Measurements from ENCODE around the gene WDR27.

WDR27 gene

DNA sequence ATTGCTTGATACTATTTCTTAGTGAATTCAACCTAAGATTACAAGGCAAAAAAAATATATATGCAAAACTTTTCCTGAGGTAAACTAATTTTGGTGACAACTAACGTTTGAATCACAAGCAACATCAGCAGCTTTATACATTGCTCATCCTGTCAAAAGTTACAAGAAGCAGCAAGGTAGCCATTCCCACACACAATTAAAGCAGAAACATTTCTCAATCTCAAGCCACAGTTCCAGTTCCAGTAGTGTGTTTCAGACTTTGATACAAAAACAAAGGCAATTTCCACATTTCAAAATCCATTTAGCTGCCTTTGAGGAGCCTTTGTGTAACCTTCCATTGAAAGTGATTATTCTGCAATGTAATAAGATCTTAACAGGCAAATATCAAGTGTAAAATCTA, 191.0 kb downstream of the WDR27 start:
- DNase-seq = no peak

DNA sequence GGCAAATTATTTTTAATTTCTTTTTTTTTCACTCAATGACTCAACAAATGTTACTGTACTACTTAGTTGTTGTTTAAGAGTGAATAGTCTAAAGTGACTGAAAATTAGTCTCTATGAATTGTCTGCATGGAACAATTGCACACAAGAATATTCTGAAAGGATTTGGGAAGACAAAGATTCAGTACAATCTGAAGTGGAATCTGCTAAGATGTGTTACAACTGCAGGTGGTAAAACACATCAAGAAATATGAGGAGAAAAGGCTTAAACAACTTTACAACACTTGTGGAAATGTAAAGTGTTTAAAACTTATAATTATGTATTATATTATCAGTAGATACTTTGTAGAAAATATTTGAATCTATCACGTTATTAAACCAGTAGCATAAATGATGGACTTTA, 193.4 kb downstream of the WDR27 start:
- DNase-seq = no peak

DNA sequence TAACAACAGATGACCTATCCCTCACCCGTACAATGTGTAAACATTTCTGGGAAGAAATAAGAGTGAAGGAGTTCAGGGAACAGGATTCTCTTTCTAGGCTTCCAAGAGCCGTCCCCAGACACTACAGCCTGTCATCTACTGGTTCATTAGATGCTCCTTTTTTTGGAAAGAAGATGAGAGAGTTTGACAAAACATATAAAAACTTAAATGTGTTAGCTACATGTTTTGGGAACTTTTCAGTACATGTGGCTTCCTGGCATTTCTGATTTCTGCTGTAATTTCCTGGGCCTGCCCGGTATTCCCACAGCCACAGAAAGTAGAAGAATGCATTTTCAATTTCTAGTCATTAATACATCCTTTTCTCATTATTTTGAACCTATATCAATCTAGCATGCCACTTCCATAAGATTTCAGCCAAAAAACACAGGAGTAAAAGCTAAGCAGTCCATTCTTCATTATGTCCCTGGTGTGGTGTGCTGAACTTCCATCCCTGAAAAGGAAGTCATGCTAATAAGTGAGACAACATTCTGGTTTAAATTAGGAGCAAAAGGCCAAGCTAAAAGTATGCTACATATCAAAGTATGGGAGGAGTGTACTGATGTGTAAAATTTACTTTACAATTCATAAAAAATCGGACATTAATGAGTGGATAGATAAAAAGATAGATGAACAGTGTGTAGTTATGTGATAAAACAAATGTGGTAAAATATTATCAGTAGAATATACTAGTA, 198.2 kb downstream of the WDR27 start:
- no peak for DNase-seq

DNA sequence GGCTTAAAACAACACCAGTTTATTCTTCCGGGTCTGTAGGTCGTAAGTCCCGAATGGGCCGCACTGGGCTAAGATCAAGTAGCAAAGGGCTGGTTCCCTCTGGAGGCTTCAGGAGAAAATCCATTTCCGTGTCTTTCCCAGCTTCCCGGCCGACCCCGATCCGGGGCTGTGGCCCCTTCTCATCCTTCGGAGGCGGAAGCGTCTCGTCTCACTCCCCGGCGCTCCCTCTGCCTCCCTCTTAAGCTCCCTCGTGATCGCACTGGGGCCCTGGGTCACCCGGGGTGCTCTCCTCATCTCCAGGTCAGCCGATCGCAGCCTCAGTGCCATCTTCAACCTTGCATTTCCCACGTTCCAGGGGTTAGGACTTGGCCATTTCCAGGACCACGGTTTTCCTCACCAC, 199.4 kb downstream of the WDR27 start:
- DNase-seq = no peak

DNA sequence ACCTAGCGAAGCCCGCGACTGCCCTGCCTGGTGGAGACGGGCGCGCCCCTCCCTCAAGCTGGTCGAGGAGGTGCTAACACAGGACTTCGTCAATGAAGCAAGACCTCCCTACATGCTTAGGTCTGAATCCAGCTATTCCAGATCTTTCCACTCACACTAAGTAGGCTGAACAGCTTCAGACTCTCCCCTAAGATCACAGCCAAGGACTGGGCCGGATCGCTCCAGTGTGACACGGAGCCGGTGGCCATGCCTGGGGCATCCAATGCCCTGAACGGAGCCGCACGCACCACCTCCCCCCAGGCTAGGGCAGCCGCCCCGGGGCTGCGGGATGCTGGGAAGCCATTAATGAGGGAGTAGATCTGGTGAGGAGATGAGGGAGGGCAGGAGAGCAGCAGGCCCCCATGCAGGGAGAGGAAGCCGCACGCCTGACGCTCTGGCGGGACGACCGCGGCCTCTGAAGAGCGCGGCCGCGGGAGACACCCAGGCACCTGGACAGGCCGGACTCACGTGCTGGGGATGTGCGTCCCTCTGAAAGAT, 200.0 kb downstream of the WDR27 start:
- DNase-seq = no peak

DNA sequence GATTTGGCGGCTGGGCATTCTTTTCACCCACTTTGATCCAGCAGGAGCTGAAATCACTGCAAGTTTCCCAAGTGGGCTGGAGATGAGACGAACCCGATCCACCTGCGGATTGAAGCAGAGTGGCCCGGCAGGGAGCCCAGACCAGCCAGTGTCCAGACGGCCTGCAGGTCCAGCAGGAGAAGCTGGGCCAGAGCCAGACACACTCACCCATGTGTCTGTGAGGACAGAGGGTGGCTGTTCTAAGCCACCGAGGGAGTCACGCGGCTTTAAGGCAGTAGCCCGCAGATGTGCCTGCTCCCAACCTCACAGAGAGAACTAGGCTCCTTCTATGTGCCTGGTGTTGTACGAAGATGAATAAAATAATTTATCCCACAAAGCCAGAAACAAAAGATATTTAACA, 200.7 kb downstream of the WDR27 start:
- no peak for DNase-seq

DNA sequence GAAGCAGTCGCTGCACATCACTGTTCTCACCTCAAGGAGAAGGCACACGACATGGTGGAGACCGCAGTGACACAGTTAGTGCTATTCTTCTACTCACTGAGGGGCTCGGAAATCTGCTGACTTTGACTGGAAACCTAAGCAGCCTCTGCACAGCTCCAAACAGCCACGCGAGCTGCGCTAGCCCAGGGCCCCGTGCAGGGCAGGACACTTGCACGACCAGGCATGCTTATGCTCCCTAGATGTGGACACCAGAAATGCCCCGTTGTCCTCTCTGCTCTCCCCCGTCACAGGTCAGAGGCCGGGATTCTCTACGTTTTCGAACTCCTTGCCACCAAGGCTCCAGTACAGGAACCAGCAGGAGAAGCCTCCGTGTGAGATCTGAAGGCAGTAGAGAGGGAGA, 201.1 kb downstream of the WDR27 start:
- DNase-seq = no peak

DNA sequence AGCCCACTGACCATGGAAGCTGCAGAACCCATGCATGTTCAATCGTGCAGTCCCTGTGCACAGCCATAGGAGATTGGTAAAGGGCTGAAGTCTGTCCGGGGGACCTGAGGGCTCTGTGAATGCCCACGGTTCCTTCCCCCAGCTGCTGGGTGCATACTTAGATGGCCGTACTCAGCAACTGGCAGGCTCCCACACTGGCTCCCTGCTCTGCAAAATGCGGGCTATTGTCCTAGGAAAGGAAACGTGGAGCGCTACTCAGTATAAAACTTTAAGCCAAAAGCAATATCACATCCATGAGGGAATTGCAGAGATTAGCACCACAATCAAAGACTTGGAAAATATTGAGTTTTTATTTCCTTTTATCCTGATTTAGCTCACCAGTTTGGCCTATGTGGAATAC, 202.0 kb downstream of the WDR27 start:
- no peak for DNase-seq

DNA sequence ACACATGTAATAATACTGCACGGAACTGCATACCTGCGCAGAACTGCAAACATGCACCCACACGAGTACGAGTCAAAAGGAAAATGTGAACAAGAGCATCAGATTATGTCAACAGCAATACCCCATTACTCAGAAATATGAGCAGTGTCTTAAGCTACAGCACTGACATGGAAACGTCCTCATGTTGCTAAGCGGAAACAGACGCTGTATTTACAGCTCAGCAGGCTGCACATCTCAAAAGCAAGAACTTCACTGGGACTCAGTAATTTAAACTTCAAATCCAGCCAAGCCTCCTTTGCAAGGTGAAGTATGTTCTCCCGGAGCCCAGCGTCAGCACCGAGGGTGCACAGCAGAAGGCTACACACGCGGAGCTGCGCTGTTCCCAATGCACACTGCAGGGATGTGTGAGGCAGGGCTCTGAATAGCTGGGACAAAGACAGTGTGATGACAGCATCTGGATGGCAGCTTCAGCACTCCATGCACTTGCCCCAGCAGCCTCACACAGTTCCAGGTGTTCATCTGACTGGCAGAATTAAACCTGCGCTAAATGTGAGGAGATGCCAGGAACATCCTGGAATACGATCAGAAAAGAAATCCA, 202.8 kb downstream of the WDR27 start:
- no peak for DNase-seq

DNA sequence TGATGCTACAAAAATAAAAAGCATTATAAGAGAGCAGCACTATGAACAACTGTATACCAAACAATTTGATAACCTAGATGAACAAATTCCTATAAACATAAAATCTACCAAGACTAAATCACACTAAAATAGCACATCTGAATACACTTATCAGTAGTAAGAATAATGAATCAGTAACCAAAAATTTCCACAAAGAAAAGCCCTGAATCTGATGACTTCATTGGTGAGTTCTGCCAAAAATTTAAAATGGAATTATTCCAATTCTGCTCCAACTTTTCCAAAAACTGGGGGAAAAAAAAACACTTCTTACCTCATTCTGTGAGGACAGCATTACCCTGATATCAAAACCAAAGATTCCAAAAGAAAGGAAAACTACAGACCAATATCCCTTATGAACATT, 206.2 kb downstream of the WDR27 start:
- no peak for DNase-seq

DNA sequence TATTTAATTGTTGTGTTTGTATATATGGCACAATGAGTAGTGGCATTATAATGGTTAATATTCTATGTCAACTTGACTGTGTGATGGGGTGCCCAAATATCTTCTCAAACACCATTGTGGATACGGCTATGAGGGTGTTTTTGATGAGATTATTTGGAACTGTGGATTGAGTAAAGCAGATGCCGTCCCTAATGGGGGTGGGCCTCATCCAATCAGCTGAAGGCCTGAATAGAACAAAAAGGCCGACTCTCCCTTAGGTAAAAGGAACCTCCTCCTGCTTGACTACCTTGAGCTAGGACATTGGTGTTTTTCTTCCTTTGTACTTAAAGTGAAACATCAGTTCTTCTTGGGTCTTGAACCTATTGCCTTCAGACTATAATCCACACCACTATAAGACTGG, 207.8 kb downstream of the WDR27 start:
- no peak for DNase-seq

DNA sequence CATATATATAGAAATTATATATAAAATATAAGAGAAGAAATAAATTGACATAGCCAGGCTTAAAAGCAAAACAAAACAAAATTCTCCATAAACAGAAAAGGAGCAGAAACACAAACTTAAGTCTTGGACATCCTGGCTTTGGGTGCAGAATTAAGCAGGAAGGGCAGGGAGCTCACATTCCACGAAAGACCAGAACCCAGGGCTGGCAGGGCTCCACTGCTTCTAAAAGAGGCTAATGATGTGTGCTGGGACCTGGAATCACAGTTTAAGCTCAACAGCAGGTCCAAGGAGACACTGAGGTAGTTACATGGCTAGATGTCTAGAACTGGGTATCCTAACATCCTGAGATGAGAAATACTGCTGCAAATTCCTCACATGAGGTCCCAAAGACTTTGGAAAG, 210.3 kb downstream of the WDR27 start:
- no peak for DNase-seq

DNA sequence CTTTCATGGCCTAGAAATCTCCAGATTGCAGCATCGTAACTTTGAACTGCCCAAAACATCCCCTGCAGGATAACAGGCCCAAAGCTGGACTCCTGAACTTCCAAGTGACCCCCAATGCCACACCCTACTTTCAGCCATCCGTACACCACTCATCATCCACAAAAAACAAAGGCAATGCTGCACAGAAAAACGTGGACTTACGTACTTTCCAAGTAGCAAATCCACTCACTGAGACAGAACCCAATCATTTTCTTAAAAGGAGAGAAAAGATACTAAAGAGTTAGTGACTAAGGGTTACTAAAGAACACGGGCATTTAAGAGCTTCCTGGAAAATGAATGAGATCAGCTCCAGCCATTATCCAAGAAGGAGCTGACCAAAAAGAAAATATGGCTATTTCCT, 211.0 kb downstream of the WDR27 start:
- no peak for DNase-seq

DNA sequence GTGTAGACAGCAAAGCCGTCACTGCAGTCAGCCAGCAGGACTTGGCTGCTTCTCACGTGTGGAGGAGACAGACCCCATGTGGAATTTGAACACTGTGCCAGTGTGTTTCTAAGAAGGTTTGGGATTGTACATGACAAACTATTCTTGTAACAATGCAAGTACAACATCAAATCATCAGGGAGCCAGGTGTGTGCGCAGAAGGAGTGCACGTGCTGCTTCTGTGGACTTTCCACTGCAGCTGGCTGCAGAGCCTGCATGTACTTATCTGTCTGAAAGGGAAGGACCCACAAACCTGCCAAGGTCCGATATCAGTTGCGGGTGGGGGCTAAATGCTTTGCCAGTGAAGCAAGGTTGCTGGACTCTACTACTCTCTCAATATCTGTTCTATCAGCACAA, 211.6 kb downstream of the WDR27 start:
- DNase-seq = no peak

DNA sequence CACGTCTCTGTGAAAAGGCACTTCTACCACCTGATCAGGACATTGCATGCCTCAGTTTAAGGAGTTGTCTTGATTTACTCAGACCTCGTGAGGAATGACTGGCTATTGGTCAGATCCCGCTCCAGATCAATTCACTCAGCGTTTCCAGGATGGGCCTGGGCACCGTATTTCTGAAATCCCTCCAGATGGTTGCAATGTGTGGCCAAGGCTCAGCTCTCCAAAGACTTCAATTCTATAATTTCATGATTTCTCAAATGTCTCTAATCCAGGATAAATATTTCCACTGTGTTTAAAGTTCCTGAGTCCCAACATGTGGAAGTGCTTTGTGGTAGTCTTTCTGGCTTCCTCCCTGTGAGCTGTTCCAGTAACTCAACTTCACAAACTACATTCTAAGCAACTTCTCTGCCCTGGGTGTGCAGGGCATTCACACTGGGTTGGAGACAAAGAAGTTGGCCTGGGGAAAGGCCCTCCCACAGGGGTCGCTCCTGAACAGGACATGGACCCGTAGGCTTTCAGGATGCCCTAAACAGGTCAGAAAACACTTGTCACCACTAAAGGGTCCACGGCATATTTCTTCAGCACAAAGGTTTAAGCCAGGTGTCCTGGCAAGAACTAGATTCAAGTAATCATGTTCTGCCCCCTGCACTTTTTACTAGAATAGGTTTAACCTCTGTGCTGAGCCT, 212.1 kb downstream of the WDR27 start:
- DNase-seq = no peak

DNA sequence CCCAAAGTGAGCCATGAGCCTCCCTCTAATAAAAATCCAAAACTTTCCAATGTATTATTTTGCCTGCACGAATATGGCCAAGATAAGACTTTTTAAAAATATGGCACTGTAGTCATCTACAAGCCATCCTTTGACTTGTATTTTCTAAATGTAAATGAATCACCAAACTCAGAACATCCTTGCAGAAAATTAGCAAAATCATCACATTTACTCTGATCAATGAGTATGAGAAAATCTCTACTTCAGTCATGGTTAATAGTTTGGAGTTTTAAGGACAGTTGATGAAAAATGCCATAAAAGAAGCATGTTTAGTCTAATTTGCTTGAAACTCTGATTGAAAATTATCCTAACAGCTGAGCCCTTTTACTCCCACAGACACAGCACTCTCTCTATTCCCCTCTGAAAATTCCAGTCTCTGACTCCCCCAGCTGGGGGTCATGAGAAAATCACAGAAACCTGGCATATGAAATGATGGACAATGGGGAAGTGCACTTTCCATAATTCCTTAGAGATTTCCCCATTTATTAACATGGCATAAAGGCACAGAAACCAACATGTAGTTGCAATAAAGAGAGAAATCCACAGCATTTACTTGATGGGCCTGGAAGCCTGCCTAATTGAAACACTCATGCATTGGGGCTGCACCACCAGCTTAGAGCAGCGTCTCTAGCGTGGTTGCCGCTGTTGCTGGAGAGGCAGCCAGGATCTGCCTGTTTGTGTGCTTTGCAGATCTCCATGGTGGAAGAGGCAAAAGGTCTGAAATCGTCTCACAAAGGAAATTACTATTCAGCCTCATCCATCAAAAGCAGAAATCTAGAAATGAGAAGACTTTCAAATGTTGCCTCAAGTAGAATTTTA, 214.0 kb downstream of the WDR27 start:
- DNase-seq = no peak

DNA sequence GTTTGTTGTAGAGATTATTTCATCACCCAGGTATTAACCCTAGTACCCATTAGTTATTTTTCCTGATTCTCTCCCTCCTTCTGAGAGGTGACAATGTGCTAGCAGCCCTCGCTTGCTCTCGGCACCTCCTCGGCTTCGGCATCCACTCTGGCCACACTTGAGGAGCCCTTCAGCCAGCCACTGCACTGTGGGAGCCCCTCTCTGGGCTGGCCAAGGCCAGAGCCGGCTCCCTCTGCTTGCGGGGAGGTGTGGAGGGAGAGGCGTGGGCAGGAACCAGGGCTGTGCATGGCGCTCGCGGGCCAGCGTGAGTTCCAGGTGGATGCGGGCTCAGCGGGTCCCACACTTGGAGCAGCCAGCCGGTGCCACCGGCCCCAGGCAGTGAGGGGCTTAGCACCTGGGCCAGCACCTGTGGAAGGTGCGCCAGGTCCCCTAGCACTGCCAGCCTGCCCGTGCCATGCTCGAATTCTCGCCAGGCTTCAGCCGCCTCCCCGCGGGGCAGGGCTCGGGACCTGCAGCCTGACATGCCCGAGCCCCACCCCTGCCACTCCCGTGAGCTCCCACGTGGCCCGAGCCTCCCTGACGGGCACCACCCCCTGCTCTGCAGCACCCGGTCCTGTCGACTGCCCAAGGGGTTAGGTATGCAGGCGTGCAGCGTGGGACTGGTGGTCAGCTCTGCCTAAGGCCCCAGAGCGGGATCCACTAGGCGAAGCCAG, 221.9 kb downstream of the WDR27 start:
- DNase-seq = no peak

DNA sequence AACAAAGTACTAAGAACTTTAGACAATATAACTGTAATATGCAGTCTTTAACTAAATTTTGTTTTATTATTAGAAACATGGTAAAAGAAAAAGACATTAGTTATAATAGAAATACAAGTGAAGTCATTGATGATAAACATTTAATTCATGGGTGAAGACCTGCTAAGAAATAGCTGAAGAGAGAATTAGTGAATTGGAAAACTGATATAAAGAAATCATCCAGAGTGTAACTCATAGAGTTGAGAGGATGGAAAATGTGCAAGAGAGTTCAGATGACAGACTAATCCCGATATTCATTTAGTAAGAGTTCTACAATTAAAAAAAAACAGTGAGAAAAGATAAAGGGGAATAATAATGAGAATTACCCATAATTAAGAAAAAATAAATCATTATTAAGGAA, 227.5 kb downstream of the WDR27 start:
- no peak for DNase-seq

DNA sequence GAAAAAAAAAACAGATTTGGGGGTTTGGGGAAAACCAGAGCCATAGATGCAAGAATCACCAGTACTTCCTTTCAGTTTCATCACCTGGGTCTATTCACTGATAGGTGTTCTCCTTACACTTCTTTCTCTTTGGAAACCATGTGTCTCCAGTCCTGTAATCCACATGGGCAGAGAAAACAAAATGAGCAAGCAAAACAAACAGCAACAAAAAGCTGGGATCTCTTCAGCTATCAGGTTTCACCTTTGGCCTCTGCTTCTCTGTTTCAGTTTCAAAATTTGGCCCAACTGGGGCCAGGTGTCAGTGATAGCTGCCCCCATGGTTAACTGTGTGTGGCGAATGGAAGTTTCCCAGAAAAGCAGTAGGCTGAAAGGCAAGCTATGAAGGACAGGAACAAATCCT, 228.2 kb downstream of the WDR27 start:
- no peak for DNase-seq

DNA sequence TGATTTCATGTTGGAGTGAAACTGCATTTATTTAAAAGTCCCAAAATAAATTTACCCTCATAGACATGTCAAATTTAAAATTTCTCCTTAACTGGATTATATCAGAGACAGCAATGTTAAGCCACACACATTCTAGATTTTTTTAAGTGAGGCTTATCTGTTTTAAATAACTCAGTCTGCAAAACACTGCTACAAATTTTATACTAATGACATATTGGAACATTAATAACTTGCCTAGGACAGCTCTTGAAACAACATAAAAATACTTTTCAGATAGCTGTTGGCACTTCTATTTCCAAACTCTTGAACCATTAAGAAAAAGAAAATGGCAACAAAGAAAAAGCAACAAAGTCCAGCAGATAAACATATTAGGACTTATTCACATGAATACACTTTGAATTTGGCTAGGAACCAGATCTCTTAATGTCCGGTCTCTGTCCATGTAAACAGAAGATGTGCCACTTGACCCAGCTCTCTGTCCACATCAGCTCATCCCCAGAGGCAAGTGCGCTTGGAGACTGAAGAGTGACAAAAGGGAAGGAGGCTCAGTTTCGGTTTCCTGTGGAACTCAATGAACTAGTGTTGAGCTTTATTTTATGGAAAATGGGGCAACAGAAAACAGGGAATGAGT, 228.9 kb downstream of the WDR27 start:
- no peak for DNase-seq

DNA sequence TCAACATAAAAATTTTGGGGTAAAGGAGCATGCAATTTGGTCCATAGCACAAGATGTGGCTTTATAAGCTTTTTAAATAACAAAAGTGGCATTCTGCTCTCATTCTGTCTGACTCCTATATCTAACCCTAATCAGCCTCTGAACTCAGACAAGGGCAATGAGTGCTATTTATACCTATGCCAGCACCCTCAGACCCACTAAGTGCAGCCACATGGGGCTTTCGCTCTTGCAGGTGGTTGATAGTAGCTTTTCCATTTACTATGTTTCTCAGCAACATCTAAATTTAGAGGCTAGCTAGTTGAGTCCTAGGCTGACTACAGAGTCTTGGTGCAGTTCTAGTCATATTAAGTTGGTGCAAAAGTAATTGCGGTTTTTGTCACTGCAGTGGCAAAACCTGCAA, 231.0 kb downstream of the WDR27 start:
- DNase-seq = no peak

DNA sequence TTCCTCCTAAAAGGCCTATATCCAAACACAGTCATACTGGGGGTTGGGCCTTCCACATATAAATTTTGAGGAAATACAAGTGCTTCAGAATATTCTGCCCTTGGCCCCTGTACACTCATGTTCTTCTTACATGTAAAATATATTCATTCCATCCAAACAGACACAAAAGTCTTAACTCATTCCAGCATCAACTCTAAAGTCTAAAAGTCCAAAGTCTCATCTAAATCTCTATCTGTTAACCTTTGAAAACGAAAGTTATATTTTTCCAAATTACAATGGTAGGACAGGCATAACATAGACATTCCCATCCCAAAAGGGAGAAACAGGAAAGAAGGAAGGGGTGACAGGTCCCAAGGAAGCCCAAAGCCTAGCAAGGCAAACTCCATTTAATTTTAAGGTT, 232.8 kb downstream of the WDR27 start:
- no peak for DNase-seq
